HG02678 (cell line): ENCODE results near the gene SMG9.

ENCODE experiments used
- ATAC-seq: cut with Tn5 transposase; IDR thresholded peaks from one replicate; pipeline ENCODE4 v1.9.1; 2021; ENCODE audit warnings: mild to moderate bottlenecking, moderate library complexity; ENCODE audit not compliant: unreplicated experiment

SMG9 gene

DNA sequence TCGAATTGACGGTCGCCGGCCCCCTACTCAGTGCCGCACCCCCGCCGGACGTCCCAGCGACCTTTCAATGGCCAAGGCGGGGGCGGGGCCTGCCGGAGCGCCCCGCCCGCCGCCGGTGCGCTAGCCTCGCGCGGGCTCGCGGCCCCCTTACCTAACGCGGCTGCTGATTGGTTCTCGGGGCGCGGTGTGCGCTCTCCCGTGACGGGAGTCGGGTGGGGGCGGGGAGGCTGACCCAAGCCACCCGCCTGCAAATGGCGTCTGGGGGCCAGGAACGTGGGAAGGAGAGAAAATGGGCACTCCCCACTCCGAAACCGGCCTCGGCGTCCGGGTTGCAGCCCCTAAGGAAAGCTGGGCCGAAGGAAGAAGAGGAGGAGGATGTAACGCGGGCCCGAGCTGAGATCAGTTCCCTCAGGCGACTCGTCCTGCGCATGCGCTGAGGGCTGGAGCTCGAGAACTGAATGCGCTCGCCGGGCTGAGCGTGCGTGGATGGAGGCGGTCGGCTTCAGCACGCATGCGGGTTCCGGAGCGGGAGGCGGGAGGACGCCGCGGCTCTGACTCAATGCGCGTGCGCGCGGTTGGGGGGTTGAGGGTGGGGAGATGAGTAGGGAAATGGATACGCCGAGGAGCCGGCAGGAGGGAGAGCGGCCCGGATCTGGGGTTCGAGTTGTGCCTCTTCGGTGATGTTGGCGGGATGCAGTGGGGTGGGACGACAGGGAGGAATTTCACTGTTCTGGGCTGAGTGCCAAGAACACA lies at the start of gene SMG9:
Gene SMG9 (minus strand): TSS at position 460 of the 753 bp plus-strand sequence. CDS start 4,221 bp downstream, outside the sequence.
- peak; percentile 70 for ATAC-seq

- ATAC-seq = no peak
Measured at GRCh38 chr19:43804432-43804831, 49.7 kb upstream of the SMG9 start.

DNA sequence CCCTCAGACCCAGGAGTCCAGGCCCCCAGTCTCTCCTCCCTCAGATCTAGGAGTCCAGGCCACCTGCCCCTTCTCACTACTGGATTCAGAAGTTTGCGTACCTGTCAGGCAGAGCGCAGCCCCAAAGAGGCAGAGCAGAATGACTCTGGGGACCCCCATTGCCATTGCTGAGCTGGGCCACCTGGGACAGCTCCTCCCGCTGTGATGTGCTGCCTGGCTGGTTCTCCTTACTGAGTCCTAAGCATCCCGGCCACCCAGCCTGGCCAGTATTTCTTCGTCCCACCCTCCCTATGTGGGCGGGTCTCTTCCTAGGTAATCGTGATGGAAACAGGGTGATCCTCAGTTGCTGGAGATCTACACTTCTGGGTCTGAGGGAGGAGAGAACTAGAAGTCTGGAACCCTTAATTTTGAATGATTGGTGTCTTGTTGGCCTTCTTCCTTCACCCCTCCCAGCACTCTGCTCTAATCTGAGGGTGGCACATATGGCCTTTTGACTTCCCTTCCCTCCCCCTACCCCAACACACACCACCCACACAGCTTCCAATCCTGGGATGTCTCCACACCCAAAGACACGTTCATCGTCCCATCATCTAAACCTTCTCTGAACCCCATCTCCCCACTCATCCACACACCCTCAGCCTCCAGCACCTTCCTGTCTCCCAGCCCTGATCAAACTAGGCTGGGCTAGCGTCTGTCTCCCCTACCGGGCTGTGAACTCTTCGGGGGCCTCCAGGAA lies 47.6 kb upstream of the SMG9 start, which contains the start of gene LYPD5:
Gene LYPD5 (minus strand): TSS at position 232 of the 736 bp plus-strand sequence. CDS start 67 bp downstream, at position 165.
- no peak for ATAC-seq

- no peak for ATAC-seq
Measured at GRCh38 chr19:43799502-43800142, 44.9 kb upstream of the SMG9 start.

DNA sequence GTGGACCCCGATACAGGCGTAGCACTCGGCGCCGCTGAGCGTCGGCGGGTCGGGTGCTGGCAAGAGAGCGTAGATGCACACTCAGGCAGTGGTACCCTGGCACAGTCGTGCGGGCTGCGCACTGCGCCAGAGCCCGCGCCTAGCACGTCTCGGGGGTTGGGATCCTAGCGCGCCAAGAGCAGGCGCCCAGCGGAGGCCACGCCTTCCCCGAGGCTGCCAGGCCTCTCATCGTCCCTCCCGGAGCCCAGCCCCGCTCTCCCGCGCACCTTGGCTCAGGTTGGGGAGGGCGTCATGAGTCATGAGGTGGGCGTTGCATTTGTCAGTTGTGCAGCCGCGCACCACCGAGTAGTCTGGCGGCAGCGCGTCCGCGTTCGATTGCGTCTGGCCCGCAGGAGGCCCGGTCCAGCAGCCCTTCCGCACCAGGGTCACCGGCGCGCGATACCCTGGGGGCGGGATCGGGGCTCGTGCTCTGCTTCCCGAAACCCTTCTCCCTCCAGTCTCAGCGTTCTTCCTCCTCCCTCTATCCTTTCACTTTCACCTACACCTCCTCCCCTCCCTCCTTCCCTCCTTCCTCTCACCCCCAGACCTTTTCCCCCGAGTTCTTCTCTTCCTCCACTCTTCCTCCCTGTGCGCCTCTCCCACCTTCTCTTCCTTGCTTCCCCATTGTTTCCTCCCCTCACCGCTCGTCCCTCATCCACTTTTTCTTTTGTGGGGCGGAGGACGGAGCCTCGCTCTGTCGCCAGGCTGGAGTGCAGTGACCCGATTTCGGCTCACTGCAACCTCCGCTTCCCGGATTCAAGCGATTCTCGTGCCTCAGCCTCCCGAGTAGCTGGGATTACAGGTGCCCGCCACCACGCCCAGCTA lies 44.0 kb upstream of the SMG9 start:
- ATAC-seq = no peak

DNA sequence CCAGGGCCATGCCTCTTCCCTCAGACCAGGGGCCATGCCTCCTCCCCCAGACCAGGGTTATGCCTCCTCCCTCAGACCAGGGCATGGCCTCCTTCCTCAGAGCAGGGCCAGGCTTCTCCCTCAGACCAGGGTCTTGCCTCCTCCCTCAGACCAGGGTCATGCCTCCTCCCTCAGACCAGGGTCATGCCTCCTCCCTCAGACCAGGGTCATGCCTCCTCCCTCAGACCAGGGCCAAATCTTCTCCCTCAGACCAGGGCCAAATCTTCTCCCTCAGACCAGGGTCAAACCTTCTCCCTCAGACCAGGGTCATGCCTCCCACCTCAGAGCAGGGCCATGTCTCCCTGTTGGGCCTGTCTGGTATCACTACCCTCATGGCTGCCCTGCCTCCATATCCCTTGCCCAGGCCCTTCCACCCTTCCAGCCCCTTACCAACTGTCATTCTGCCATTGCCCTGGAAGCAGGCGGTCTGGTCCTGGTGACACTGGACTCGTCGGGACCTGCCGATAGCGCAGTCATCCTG lies 43.3 kb upstream of the SMG9 start:
- ATAC-seq = no peak

DNA sequence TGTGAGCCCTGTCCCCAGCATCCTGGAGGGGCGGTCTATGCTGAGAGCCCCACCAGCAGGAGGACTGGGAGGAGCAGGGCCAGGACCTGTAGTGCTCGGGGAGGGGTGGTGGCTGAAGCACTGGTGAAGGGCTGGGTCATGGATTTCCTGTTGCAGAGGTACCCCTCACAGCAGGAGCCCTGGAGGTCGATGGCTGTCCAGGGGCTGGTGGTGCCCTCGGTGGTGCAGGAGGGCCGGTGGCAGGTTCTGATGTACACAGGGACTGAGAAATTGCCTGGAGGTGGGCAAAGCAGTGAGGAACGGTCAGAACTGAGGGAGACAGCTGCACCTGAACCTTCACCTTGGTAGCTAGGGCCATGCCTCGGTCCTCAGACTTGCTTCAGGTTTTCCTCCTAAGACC lies 42.8 kb upstream of the SMG9 start:
- no peak for ATAC-seq

GRCh38 chr19:43797118-43797517 lies 42.4 kb upstream of the SMG9 start:
- no peak for ATAC-seq

- no peak for ATAC-seq
Measured at GRCh38 chr19:43790587-43790986, 35.8 kb upstream of the SMG9 start.

DNA sequence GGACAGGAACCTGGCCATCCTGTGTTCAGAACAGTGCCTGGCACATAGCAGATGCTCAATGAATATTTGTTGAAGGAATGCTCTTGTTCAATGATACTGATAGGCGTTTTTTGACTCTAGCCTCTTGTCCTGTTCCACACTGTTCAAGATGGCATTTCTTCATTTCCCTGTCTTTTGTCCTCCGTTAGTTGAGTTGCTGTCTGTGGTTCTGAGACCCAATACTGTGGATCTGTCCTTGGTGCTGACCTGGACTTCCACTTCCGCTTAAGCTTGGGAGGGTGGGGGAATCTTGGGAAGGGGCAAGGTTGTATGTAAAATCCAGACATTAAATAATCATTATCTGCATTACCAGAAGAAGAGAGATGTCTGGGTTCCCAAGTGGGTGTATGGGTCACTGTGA lies 34.3 kb upstream of the SMG9 start:
- ATAC-seq = no peak

GRCh38 chr19:43786665-43787064 lies 31.9 kb upstream of the SMG9 start:
- ATAC-seq = no peak

GRCh38 chr19:43784981-43785808 lies 30.4 kb upstream of the SMG9 start:
- no peak for ATAC-seq

DNA sequence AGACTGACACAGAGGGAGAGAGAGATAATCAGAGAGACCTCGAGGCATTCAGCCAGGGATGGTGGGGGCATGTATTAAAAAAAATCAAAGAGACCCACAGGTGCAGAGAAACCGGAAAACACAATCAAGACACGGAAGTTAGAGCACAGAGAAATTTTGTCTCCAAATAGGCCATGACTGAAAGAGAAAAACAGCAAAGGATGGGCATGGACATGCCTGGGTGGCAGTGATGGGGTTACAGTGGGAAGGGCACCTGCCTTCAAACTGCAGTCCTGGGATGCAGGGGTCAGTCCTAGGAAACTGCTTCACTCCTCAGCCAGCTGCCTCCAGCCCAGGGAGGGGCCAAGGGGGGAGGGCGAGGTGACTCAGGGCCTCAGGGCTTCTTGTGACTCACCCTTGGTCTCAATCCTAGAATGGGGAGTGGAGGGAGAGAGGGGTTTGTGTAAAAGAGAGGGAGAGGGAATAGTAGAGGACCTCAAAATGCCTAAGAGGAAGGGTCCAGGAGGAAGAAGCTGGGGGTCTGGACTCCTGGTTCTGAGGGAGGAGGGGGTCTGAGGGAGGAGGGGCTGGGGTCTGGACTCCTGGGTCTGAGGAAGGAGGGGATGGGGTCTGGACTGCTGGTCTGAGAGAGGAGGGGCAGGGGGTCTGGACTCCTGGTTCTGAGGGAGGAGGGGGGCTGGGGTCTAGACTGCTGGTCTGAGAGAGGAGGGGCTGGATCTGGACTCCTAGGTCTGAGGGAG lies 29.6 kb upstream of the SMG9 start:
- no peak for ATAC-seq

GRCh38 chr19:43783636-43784035 lies 28.9 kb upstream of the SMG9 start:
- no peak for ATAC-seq

DNA sequence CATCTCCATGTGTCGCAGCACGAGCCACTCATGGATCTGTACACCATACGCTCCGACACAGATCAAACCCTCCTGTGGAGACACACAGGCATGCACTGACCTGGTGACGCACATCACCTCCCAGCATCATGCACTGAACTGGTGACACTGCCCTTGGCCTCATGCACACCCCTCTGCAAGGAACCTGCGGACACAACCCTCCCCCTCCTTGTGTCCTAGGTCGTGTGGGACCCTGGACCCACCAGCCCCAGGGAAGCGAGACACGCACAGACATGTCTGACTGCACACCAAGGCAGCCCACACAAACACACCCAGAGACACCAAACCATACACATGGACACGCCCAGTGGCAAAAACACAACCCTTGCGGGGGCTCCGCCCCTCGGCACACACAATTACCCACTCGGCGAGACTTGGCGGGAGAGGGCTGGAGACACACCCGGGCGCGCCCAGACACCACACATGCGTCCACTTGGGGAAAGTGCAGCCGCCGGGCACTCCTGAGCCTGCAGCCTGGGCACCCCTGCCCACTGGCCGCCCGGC lies 28.0 kb upstream of the SMG9 start:
- no peak for ATAC-seq

DNA sequence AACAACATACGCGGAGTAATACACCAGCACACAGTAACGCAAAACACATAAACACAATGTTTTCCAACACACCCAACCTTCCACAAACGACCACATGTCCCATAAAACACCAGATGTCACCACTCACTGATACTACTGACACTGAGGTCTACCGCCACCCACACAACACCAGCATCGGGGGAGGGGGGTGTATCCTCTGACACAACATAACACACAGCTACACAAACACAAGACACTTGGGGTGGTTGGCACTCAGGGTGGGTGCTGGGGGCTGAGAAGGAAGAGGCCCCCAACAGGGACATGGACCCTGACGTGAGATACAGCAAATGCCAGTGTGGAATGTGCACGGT lies 27.5 kb upstream of the SMG9 start:
- no peak for ATAC-seq

GRCh38 chr19:43781630-43782310 lies 27.0 kb upstream of the SMG9 start:
- ATAC-seq = no peak
